ENCODE measurements around the gene CELSR1.

Gene CELSR1

DNA sequence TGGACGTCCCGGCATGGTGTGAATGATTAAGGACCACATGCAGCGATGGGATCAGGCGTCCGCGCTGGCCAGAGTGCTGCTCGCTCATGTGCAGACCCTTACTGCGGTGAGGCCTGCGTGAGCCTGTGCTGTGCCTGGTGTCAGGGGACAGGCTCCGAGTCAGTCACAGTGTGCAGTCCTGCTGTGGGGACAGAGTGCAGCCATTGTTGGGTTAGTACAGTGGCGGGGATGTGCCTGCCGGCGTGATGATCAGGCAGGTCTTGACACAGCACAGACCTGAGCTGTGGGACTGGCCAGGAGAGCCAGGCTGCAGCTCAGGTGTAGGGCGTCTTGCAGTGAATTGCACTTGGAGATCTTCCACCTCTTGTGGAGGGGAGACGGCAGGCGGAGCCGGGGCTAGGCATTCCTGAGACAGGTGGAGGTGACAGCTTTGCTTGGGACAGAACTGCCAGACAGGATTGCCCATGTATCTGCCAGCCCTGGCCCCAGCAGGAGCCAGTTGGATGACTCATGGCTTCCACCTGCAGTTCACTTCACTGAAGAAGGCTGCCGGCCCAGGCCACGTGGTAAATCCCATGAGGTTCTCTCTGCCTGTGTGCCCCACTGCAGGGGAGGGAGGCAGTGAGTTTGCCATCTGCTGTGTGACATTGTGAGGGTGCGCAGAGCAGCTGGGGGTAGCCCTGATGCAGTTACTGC lies 184.6 kb downstream of the CELSR1 start:
- no peak for DNase-seq (ENCODE audit: low read depth in 2 of 2)

- DNase-seq (ENCODE audit: low read depth in 2 of 2): no peak
Measured at GRCh38 chr22:46352276-46352675, 185.1 kb downstream of the CELSR1 start.

GRCh38 chr22:46351767-46352166 lies 185.7 kb downstream of the CELSR1 start:
- DNase-seq (ENCODE audit: low read depth in 2 of 2): no peak

DNA sequence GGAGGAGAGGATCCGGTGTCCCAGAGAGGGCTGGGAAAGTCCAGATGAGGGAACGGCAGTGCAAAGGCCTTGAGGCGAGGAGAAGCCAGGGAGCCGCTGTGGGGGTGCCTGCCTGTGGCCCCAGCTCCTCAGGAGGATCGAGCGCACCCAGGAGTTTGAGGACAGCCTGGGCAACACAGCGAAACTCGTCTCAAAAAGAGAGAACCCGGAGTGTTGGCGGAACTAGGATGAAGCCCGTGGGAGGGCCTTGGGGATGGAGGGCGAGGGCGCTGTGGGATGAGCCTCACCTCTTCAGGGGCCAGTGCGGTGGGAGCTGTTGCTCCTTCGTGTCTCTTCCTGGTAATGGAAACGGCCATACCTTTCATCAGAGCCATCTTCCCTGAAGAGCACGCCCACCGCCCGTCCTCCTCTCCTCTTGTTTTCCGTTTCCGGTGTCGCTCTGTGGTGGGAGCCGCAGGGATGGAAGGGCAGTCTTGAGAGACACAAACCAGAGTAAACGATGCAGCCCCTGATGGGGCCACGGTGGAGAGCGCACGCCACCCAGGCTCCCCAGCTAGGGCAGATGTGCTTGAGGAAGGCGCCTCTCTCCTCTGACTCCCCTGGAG lies 186.2 kb downstream of the CELSR1 start:
- DNase-seq (ENCODE audit: low read depth in 2 of 2): no peak

DNA sequence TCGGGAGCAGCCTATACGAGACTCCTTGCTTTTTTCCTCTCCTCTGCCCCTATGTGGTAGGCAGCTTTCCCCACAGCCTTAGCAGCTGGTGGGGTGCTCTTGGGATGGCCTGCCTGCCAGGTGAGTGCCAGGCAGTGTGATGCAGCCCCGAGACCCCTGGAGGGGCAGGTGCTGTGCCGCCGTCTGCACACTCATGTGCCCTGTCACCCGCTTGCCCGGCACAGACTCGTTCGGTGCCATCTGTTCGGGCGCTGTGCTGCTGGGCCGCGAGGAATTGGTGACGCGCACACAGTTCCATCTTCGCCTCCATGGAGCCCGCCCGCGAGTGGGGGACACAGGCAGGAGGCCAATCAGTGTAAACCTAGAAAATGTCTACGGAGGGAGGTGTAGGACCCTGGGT lies 186.8 kb downstream of the CELSR1 start:
- no peak for DNase-seq (ENCODE audit: low read depth in 2 of 2)

DNA sequence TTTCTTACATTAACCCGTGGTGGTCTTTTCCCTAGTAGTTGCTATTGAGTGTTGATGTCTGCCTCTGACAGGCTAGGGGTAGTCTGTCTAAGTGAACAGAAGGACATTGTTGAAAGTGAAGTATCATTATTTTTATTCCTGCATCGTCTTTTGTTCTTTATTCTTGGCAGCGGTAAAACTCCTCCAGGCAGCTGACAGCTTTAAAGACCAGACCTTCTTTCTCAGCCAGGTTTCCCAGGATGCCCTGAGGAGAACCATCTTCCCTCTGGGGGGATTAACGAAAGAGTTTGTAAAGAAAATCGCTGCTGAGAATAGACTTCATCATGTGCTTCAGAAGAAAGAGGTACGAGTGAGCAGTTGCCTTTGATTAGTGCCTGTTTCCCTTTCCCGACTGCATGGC lies 187.3 kb downstream of the CELSR1 start:
- no peak for DNase-seq (ENCODE audit: low read depth in 2 of 2)

GRCh38 chr22:46349681-46350080 lies 187.7 kb downstream of the CELSR1 start:
- DNase-seq (ENCODE audit: low read depth in 2 of 2): no peak

DNA sequence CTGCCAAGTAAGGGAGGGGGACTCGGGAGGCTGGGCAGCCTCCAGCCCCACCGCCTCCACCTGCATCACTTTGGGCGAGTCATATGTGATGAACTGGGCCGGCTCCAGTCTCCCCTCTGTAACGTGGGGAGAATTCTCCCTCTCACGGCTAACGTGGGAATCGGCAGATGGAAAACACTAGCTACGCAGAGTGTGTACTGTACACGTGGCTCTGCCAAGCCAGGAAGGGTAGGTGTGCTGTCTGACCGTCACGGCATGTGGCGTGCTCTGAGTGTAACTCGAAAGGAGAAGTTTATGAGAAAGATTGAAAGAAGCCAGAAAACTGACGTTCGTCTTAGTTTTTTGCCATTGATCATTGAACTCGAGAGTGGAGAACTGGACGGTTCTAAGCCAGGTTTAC lies 188.2 kb downstream of the CELSR1 start:
- no peak for DNase-seq (ENCODE audit: low read depth in 2 of 2)

GRCh38 chr22:46348099-46348695 lies 189.2 kb downstream of the CELSR1 start:
- DNase-seq (ENCODE audit: low read depth in 2 of 2): no peak

- DNase-seq (ENCODE audit: low read depth in 2 of 2): no peak
Measured at GRCh38 chr22:46347646-46348045, 189.8 kb downstream of the CELSR1 start.

GRCh38 chr22:46346680-46347405 lies 190.6 kb downstream of the CELSR1 start:
- DNase-seq (ENCODE audit: low read depth in 2 of 2): no peak

- DNase-seq (ENCODE audit: low read depth in 2 of 2): no peak
Measured at GRCh38 chr22:46340676-46341075, 196.7 kb downstream of the CELSR1 start.

- no peak for DNase-seq (ENCODE audit: low read depth in 2 of 2)
Measured at GRCh38 chr22:46339956-46340355, 197.5 kb downstream of the CELSR1 start.

DNA sequence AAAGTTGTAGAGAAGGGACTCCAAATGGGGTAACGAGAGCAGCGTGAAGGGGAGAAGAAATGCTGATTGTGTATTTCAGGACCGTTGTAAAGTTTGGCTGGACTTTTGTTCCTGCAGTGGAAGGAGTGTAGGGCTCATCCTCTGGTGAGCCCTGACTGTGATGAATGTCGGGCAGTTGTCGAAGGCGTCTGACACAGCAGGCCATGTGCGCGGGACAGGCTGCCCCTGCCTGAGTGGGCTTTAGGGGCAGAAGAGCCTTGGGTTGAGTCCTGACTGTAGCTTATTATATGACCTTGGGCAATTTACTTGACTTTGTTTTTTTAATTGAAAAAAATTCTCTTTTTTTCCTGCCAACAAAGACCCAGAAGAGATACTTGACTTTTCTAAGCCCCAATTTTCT lies 198.8 kb downstream of the CELSR1 start:
- DNase-seq (ENCODE audit: low read depth in 2 of 2): no peak

GRCh38 chr22:46337870-46338269 lies 199.6 kb downstream of the CELSR1 start:
- no peak for DNase-seq (ENCODE audit: low read depth in 2 of 2)

DNA sequence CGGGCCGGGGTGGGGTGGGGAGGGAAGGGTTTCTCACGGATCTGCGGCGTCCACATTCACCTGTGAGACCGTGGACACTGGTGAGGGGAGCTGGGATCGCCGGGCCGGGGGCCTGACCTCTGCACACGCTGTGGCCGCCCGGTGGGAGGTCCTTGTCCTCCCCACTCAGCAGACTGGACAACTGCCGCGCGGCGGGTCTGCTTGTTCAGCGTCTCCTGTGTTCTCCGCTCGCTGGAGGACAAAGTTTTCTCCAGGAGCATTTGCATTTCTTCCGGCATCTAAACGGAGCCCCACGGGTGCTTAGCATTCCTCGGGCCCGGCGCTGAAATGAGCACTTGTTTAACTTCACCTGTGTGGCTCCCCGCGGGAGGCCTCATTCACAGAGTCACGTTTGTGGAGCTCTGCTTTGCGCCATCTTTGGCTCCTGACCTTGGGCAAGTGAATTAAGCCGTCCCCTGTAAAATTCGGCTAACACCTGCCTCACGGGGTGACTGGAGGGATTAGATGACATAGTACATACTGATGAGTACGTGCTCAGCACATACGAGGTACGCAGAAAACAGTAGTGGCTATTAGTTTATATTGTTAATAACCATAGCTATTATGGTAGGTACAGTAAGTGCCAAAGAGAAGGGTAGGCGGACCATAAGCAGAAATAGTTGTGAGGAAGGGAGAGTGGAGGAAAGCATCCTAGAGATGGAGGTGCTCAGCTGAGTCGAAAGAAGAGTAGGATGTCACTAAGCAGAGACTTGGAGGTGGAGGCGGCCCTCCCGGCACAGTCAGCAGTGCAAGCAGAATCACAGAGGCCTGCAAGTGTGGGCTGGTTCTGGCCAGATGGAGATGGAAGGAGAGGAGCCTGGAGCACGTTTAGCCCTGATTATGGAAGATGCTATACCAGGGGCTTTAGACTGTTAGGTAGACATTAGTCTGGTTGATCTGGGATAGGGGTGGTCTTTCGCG lies 201.0 kb downstream of the CELSR1 start:
- peak in 1 of 2 donors; percentile 8 for DNase-seq (ENCODE audit: low read depth in 2 of 2)

DNA sequence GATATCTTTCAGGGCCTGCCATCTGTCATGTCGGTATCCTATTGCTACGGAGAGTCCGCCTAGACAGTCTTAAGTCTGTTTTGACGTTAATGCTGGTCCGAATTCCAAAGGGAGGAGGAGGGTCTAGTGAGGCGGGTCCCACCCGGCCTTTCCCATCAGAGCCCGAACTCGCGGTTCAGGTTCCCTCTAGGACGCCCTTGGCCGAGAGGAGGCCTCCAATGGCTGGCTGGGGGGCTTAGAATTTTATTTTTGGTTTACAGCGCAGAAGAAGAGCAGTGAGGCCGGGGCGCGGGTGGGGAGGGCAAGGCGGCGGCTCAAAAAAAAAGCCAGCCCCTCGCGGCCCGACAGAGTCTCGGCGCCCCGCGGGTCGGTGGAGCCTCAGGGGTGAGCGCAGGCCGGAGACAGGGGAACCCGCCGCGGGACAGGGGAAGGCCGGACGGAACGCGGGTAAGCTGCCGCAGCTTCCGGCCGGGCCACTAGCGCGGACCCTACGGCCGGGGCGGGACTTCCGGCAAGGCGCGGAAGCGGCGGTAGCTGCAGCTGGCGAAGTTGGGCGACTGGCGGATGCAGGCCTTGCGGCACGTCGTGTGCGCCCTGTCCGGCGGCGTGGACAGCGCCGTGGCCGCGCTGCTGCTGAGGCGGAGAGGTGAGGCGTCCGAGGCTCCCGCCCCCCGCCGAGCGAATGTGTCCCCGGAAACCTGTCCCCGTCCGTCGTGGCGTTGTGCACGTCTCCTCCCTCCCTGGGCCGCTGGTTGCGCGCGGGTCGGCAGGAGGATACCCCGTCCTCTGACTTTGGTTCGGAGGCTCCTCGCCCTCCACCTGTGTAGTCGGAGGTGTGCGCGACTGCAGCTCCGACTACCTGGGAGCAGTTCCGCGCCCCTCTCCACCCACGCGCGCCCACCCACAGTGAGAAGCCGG lies 202.0 kb downstream of the CELSR1 start, which contains the start of gene TRMU:
Gene TRMU, plus strand, starts transcription at position 514 of the 918 bp plus-strand sequence. Its CDS starts 51 bp downstream, at position 565.
- DNase-seq (ENCODE audit: low read depth in 2 of 2): peak; percentile 57 to 74

DNA sequence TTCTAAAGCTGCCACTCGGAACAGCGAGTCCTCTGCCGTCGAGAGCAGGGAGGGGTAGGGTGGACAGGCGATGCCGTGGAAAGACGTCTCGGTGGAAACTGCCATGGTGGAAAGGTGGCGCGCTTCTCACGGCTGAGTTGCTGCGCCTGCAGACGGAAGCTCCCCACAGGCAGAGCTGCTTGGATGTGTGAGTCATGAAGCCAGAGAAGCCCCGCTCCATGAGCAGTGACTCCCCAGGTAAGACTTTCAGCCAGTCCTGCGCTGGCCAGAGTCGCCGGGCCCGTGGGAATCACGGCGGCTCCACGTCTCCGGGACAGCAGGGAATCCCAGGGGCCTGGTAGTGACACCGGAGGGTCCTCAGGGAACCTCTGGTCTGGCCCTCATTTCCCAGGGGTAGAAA lies 205.9 kb downstream of the CELSR1 start:
- no peak for DNase-seq (ENCODE audit: low read depth in 2 of 2)

DNA sequence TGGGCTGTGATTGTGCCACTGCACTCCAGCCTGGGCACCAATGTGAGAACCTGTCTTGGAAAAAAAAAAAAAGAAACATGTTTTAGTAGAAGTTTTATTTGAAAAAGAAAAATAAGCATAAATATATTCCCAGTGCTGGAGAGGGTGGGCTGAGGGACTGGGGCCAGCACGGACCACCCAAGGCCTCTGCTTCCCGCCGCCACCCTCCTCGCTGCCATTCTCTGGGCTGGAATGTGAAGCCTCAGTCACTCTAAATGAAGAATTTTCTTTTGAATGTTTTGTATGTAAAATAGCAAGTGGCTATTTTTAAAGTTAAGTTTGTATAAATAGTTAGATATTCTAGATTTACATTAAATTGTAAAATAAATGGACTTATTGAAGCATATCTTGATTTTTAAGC lies 207.0 kb downstream of the CELSR1 start:
- no peak for DNase-seq (ENCODE audit: low read depth in 2 of 2)

GRCh38 chr22:46329616-46330015 lies 207.8 kb downstream of the CELSR1 start:
- DNase-seq (ENCODE audit: low read depth in 2 of 2): no peak
